GM19395 (cell line): ENCODE data around the gene EPHA6.
"Not testable (repeated sequence)": the region's sequence is repeated elsewhere in the genome, so short reads cannot be mapped to it uniquely, and the experiment has no call there.

Experiments
- ATAC-seq: cut with Tn5 transposase; IDR thresholded peaks from one replicate; pipeline ENCODE4 v1.9.1; 2021; ENCODE audit warnings: mild to moderate bottlenecking, moderate library complexity; ENCODE audit not compliant: unreplicated experiment

The EPHA6 gene

GRCh38 chr3:97265237-97266005, 451.0 kb downstream of the EPHA6 start:
- no peak for ATAC-seq

- no peak for ATAC-seq
Measured at GRCh38 chr3:97269202-97269601, 454.8 kb downstream of the EPHA6 start.

GRCh38 chr3:97276879-97277550, 462.6 kb downstream of the EPHA6 start:
- not testable (repeated sequence) for ATAC-seq

GRCh38 chr3:97277708-97278107, 463.3 kb downstream of the EPHA6 start:
- no peak for ATAC-seq

- no peak for ATAC-seq
Measured at GRCh38 chr3:97278506-97278905, 464.1 kb downstream of the EPHA6 start.

- no peak for ATAC-seq
Measured at GRCh38 chr3:97291901-97292300, 477.5 kb downstream of the EPHA6 start.

GRCh38 chr3:97293596-97294131, 479.3 kb downstream of the EPHA6 start:
- ATAC-seq: no peak

GRCh38 chr3:97297032-97297431, 482.6 kb downstream of the EPHA6 start:
- no peak for ATAC-seq

- no peak for ATAC-seq
Measured at GRCh38 chr3:97301114-97301513, 486.7 kb downstream of the EPHA6 start.

- no peak for ATAC-seq
Measured at GRCh38 chr3:97306226-97306625, 491.8 kb downstream of the EPHA6 start.

GRCh38 chr3:97338375-97338774, 524.0 kb downstream of the EPHA6 start:
- ATAC-seq: no peak

GRCh38 chr3:97340940-97341339, 526.5 kb downstream of the EPHA6 start:
- no peak for ATAC-seq

- ATAC-seq: no peak
Measured at GRCh38 chr3:97347780-97348179, 533.4 kb downstream of the EPHA6 start.

- no peak for ATAC-seq
Measured at GRCh38 chr3:97350971-97351370, 536.6 kb downstream of the EPHA6 start.

GRCh38 chr3:97353176-97353575, 538.8 kb downstream of the EPHA6 start:
- no peak for ATAC-seq

GRCh38 chr3:97359977-97360376, 545.6 kb downstream of the EPHA6 start:
- ATAC-seq: no peak

- no peak for ATAC-seq
Measured at GRCh38 chr3:97360804-97361203, 546.4 kb downstream of the EPHA6 start.

- no peak for ATAC-seq
Measured at GRCh38 chr3:97384583-97384982, 570.2 kb downstream of the EPHA6 start.

- no peak for ATAC-seq
Measured at GRCh38 chr3:97388774-97389173, 574.4 kb downstream of the EPHA6 start.

- no peak for ATAC-seq
Measured at GRCh38 chr3:97389936-97390335, 575.5 kb downstream of the EPHA6 start.

GRCh38 chr3:97391167-97391566, 576.8 kb downstream of the EPHA6 start:
- ATAC-seq: no peak

- ATAC-seq: no peak
Measured at GRCh38 chr3:97409612-97410011, 595.2 kb downstream of the EPHA6 start.
